ENCODE data around the gene TBCCD1.
A peak's percentile ranks its signal among the peaks of the same experiment; 100 is the strongest.

TBCCD1 gene, protein sequence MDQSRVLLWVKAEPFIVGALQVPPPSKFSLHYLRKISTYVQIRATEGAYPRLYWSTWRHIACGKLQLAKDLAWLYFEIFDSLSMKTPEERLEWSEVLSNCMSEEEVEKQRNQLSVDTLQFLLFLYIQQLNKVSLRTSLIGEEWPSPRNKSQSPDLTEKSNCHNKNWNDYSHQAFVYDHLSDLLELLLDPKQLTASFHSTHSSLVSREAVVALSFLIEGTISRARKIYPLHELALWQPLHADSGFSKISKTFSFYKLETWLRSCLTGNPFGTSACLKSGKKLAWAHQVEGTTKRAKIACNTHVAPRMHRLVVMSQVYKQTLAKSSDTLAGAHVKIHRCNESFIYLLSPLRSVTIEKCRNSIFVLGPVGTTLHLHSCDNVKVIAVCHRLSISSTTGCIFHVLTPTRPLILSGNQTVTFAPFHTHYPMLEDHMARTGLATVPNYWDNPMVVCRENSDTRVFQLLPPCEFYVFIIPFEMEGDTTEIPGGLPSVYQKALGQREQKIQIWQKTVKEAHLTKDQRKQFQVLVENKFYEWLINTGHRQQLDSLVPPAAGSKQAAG

DNA sequence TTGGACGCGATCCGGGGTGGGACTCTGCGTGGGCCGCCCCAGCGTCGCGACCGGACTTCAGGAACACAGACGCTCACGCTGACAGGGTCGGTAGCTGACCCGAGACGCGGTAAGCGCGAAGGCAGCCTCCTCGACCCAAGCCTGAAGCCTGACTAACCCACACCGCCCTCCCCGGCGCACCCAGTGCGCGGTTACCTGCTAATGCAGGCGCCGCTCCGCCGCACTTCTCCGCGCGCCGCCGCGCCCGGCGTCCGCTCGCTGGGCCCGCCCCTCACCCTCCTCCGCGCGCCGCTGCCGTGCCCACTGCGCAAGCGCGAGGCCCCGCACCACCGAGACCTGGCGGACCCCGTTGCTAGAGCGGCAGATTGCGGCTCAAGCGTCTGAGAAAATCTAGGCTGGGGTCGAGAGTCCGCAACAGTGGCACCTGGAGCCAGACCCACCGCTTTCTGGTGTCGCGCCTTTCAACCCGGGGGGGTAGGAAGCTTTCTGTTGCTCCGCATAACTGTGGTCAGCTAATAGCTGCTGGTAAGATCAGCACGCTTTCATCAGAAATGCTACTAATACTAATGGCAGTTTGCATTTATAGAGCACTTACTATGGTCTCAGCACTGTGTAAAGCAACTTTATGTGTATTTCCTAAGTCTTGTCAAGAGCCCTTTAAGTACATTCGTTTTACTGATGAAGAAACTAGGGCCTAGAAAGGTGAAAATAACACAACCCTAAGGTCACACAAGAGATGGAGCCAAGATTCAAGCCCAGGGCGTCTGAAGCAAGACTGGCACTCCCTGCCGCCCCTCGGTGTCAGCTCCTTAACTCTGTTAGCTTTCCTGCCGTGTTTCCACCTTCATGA is at the start of gene TBCCD1:
Gene TBCCD1 (minus strand): TSS at position 268 of the 850 bp plus-strand sequence. CDS start 3,010 bp downstream, outside the sequence.
- DNase-seq = peak; percentile 93 to 95

DNA sequence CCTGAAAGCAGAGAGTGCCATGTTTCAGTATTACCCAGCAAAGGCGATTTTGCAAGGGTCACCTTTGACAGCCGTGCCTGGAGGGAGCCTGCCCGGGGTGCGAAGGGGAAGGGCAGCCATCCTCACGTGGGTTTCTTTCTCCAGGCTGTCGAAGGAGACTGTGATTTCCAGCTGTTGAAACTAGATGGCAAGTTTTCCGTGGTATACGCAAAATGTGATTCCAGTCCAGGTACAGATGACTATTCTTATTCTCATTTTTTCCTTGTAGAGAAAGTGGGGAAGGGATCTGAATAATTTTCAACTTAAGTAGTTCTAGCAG is 49.1 kb upstream of the TBCCD1 start:
- no peak for DNase-seq

DNA sequence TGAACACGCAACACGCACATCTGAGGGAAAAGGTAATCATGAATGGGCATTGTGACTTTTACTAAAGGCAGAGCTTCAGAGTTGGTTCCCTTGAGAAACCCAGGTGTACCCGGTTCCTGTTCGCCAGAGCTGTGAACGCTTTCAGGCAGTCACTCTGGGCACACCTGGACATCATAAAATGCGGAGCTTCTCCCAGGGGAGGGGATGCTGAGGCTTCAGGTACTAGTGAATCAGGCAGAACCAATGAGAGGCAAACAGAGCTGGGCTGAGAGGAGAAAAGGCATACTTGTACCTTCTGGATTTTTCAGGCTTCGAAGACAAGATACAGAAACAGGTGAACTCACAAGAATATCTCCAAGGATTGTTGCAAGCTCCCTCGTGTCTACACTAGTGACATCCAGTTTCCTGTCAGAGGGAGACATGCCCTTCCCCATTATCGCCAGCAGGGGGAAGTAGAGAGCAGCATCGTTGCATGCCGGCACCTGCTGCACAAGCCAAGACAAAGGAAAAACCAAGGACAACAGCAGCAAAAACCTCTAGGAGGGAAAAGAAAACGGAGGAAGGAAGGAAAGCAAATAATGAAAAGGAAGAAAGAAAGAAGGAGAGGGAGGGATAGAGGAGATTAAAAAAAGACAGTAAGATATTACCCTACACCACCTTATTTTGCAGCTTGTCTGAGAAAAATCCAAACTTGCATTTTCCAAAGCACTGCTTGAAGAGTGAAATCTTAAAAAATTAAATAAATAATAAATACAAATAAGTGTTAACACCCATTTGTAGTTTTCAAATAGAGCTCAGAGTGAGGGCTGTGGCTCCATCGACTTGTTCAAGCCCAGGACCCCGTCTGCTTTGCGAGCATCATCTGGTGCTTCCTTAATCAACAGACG is 47.7 kb upstream of the TBCCD1 start:
- DNase-seq = peak; percentile 79 to 86

GRCh38 chr3:186614266-186614596 is 47.1 kb upstream of the TBCCD1 start:
- no peak for DNase-seq

GRCh38 chr3:186613637-186614265 is 46.6 kb upstream of the TBCCD1 start:
- no peak for DNase-seq

GRCh38 chr3:186612721-186613636 is 45.8 kb upstream of the TBCCD1 start, which contains the start of gene AHSG:
TSS of gene AHSG (plus strand) at chr3:186613060. CDS start at chr3:186613142, 82 bp downstream.
- DNase-seq = no peak

DNA sequence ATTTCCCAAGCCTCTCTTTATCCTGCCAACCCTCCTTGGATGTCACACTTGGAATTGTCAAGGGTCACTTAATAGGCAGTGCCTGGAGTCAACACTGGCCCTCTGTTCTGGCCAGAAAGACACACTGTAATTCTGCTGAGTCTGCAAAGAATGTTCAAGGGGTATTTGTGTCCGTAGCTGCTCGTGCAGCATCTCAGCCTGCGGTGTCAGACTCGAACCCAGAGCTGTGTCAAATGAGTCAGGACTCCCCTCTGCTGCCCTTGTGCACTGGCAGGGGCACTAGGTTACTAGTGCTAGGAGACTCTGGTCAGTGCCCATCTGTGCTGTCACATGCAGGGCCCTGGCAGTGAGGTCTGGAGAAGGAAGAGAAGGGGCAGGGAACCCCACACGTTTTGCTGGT is 44.9 kb upstream of the TBCCD1 start:
- DNase-seq = no peak

DNA sequence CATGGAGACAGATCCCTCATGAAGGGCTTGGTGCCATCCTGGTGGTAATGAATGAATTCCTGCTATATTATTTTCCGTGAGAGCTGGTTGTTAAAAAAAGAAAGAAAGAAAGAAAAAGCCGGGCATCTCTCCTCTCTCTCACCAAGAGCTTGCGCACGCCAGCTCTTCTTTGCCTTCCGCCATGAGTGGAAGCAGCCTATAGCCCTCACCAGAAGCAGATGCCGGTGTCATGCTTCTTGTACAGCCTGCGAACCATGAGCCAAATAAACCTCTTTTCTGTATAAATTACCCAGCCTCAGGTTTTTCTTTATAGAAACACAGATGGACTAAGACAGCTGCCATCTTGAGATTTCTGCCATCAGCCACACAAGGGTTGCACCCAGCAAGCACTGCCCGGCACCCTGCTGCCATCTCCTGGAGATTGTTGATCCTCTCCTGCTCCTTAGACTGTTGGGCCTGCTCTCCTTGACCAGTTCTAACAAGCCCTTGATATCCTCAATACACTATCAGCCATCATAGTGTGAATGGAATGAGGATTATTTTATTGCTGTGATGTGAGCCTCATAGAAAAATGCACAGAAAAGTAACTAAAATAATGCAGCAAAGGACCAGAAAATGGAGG is 42.2 kb upstream of the TBCCD1 start:
- peak in 1 of 2 experiments; percentile 13 for DNase-seq

GRCh38 chr3:186608624-186609215 is 41.6 kb upstream of the TBCCD1 start:
- no peak for DNase-seq

GRCh38 chr3:186605561-186606545 is 38.7 kb upstream of the TBCCD1 start:
- DNase-seq = no peak

- no peak for DNase-seq
Measured at GRCh38 chr3:186605078-186605477, 37.9 kb upstream of the TBCCD1 start.

- DNase-seq = no peak
Measured at GRCh38 chr3:186603159-186603558, 36.0 kb upstream of the TBCCD1 start.

- DNase-seq = no peak
Measured at GRCh38 chr3:186600896-186601295, 33.8 kb upstream of the TBCCD1 start.

GRCh38 chr3:186599785-186600166 is 32.6 kb upstream of the TBCCD1 start:
- DNase-seq = no peak

- DNase-seq = no peak
Measured at GRCh38 chr3:186599142-186599784, 32.1 kb upstream of the TBCCD1 start.

DNA sequence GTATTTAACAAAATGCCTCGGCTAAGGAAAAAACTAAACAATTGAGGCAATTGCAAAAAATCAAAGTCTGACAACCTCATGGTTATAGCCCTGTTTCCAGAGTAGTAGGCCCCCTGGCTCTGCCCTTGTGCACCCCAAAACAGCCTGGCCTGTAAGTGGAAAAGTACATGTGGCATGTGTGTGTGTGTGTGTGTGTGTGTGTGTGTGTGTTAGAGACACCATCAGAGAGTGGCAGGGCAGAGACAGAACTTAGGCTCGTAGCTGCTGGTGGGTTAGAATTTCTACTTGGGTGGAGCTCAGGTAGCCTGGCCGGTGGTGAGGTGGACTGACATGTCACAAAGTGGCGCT is 31.6 kb upstream of the TBCCD1 start:
- DNase-seq = no peak

GRCh38 chr3:186598108-186598784 is 31.1 kb upstream of the TBCCD1 start:
- DNase-seq = no peak

Data from activated CD4-positive, alpha-beta T cell treated with anti-CD3 and anti-CD28 coated beads, Interleukin-2, amount 50 U/mL, for 48 hours (primary cell).